Psoas muscle (tissue), 8 donors: Measurements from ENCODE around the gene GRIN2C. TPM values are rescaled to one million over a fixed set of nuclear protein-coding genes. Genes with fewer than 3 reads are reported as not detected.

ENCODE experiments used
- ATAC-seq, 4 donors: fragments of 200-7000 bp; cut with Tn5 transposase; one replicate each; pipeline ENCODE4 v1.9.1; 2020; ENCODE audit warnings: moderate library complexity in 3 of 4, mild to moderate bottlenecking in 2 of 4
- DNase-seq, 2 donors: peaks; one replicate each; pipeline ENCODE4 v3.0.0-alpha.2; 2020
- H3K27ac ChIP-seq: fragments of 200-600 bp; one replicate; pipeline ENCODE4 v1.8.0; 2022
- H3K27me3 ChIP-seq, 3 donors: fragments of 200-600 bp in 1 of 3; one replicate each; pipeline versions ENCODE4 v1.6.1 to v1.8.0; 2013 to 2022; ENCODE audit warnings: low read length in 2 of 3, mild to moderate bottlenecking in 2 of 3, moderate library complexity in 1 of 3; ENCODE audit not compliant: insufficient read depth in 3 of 3
- H3K36me3 ChIP-seq, 2 donors: fragments of 200-600 bp in 1 of 2; one replicate each; pipeline versions ENCODE4 v1.6.1 to v1.8.0; 2013 to 2022; ENCODE audit warnings: low read depth in 1 of 2, mild to moderate bottlenecking in 1 of 2, moderate library complexity in 1 of 2; ENCODE audit not compliant: insufficient read depth in 1 of 2
- H3K4me1 ChIP-seq: fragments of 200-600 bp; one replicate; pipeline ENCODE4 v1.8.0; 2022
- H3K4me3 ChIP-seq: fragments of 200-600 bp; one replicate; pipeline ENCODE4 v1.8.0; 2022; ENCODE audit warnings: mild to moderate bottlenecking
- H3K9me3 ChIP-seq: fragments of 200-600 bp; one replicate; pipeline ENCODE4 v1.8.0; 2022
- WGBS, 3 donors: extraction: QIAGEN DNeasy Blood & Tissue Kit; methylation state at CpG; one replicate each; pipeline versions ENCODE4 v1.1.6 to v1.1.7; 2013; 5-methylcytosine and 5-hydroxymethylcytosine counted together
- intact Hi-C, 2 donors: fragments of 100-400 bp; cut with DNase I; formaldehyde crosslinking; loops; one replicate each; pipeline versions ENCODE4 v1.11.0 to v1.14.2; 2022
- polyA plus RNA-seq, 3 donors: library from polyadenylated mRNA; stranded (reverse); fragments of 200-250 nt; gene quantifications; one replicate each; pipeline ENCODE4 v1.2.3, GENCODE V29; 2013
- total RNA-seq, 4 donors: library from RNA; stranded (reverse); fragmentation: NEBNext Ultra II Directional in 2 of 4; extraction: Animal tissue kit (Norgen Biotek cat#: 25700) in 2 of 4; gene quantifications; one replicate each; pipeline versions ENCODE4 v1.2.1 to v1.2.4, GENCODE V29; 2021 to 2023
- TF ChIP-seq, protein P1 (sequence below): fragments of 200-600 bp; IDR thresholded peaks from one replicate; pipeline ENCODE4 v1.8.0; 2022; ENCODE audit warnings: antibody characterized with exemption
- donor health status: healthy with polysubstance abuse.
- donor health status: DM: no; HTN: no; CAD: no; lungs with moderate emphysema.
- donor health status: Bipolar disorder and iron deficiency.
- donor health status: healthy.
- donor health status: DM: yes; HTN: yes; CAD: no.
- donor health status: DM: no; HTN: no; CAD: no.
- donor health status: DM: no; HTN: no; CAD: no.
- donor health status: DM: yes; HTN: yes; CAD: no.

Gene GRIN2C
- total and polyA plus RNA-seq, 7 donors: 0.06 to 0.74 (median 0.32) TPM

DNA sequence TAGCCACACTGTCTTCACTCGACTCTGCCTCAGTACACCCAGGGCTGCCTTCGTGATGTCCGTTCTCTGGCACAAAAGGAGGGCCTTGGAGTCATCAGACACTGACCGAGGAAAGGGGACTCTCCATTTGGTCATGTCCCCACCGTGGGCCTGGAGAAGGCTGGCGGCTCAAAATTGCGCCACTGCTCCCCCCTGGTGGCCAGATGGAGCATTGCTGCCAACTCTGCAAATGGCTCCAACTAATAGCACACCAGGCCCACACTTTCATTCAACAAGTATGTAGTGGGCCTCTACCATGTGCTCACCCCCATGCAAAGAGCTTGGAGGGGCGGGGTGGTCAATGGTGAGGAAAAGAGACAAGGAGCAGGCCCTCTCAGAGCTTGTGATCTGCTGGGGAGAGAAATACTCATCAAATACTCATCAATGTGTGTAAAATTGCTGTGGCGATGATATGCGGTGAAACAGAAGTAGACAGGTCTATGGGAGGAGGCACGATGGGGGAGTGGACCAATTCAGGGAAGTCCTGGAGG is 5.2 kb upstream of the GRIN2C start:
- intact Hi-C loops: loop anchor here in 1 of 2 donors (1.0 kb wide), 2 partner anchors 74 to 121 kb away; no protein-coding TSS in a partner anchor
- 20 to 24% (median 23%) methylated on average over 11 of the region's 11 CpGs for WGBS, 3 donors
- peaks cover 0 to 22% (median 17%) of the 10 kb centered on the region in 3 donors for H3K27me3 ChIP-seq
- ATAC-seq (peak; percentile 69 to 87 (median 76)), DNase-seq (peak; percentile 75 to 88)
- peaks cover 18% of the 10 kb centered on the region for H3K4me1 ChIP-seq
- H3K36me3 ChIP-seq: no peaks in the 10 kb centered on the region
- TF ChIP-seq, protein P1, sequence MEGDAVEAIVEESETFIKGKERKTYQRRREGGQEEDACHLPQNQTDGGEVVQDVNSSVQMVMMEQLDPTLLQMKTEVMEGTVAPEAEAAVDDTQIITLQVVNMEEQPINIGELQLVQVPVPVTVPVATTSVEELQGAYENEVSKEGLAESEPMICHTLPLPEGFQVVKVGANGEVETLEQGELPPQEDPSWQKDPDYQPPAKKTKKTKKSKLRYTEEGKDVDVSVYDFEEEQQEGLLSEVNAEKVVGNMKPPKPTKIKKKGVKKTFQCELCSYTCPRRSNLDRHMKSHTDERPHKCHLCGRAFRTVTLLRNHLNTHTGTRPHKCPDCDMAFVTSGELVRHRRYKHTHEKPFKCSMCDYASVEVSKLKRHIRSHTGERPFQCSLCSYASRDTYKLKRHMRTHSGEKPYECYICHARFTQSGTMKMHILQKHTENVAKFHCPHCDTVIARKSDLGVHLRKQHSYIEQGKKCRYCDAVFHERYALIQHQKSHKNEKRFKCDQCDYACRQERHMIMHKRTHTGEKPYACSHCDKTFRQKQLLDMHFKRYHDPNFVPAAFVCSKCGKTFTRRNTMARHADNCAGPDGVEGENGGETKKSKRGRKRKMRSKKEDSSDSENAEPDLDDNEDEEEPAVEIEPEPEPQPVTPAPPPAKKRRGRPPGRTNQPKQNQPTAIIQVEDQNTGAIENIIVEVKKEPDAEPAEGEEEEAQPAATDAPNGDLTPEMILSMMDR: peak; percentile 95
- no peak overlapping the region for H3K4me3 ChIP-seq
- no peaks in the 10 kb centered on the region for H3K9me3 ChIP-seq
- H3K27ac ChIP-seq: no peak overlapping the region

DNA sequence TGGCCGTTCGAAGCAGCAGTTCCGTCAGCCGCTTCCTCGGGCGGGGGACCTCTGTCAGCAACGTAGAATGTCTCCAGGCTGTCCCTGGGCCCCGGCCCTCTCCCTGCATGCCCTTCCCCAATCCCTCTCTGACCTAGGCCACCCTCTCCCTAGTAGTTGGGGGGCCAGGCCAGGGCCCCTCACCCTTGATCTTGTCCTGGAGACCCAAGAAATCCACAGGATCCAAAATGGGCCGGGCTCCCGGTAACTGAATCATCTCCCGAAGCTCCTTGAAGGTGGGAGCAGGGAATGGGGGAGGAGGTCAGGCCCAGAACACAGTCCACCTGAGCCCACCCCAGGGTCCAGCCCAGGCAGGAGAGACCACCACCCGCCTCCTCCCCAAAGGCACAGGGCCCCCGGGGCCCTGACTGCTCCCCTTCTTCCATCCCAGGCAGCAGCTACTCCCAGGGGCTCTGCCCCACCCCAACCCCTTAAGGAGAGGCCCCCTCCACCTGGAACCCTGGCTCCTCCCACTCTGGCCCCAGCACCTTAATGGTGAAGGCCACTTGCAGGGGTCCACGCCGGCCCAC is 4.7 kb upstream of the GRIN2C start:
- Histone ChIP-seq H3K4me1 (peaks cover 18% of the 10 kb centered on the region), H3K27ac (no peak overlapping the region), H3K4me3 (no peak overlapping the region), H3K27me3 (peaks cover 3 to 26% (median 19%) of the 10 kb centered on the region in 3 donors), H3K36me3 (no peaks in the 10 kb centered on the region), H3K9me3 (no peaks in the 10 kb centered on the region)
- intact Hi-C loops: loop anchor here in 1 of 2 donors (1.0 kb wide), 1 partner anchor 120 kb away; no protein-coding TSS in a partner anchor
- TF ChIP-seq, protein P1: no peak
- WGBS, 3 donors: 91 to 92% (median 92%) methylated on average over 15 of the region's 15 CpGs
- no peak for ATAC-seq
- DNase-seq: no peak

DNA sequence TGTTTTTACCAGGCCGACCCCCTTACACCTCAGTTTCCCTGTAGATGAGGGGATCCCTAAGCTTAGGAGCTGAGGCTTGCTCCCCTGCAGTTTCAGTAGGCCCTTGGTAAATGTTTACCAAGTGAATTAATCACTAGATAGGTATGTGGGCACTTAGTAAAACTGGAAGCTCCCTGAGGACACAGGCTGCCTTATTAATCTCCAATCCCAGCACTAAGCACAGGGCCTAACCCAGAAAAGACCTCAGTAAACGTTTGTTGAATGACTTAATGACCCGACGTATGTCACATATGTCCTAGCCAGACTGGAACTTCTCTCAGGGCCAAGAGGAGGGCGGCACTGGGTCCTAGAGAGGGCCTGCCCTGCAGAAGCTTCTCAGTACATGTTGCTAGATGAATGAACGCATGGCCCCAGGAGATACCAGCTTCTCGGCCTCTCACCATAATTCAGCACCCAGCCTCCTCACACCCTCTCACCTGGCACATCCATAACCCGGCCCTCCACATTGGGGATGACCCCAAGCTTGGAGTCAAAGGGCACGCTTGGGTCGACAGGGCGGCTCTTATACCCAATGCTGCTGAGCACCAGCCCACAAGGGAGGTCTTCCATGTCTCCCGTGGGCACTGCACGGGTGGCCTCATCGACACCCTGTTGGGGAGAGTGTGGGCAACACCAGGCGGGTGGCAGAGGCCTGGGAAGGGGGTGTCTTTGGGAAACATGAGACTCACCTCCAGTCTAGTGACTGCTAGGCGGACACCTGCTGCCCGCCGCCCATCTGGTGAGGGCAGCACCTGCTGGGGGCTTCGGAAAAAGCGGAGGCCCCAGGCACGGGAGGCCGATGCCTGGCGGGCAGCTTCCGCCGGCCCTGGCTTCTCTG is 4.0 kb upstream of the GRIN2C start:
- Histone ChIP-seq H3K36me3 (no peaks in the 10 kb centered on the region), H3K9me3 (no peaks in the 10 kb centered on the region), H3K27me3 (peaks cover 3 to 33% (median 23%) of the 10 kb centered on the region in 3 donors), H3K27ac (no peak overlapping the region), H3K4me1 (peaks cover 18% of the 10 kb centered on the region), H3K4me3 (no peak overlapping the region)
- WGBS, 3 donors: 85 to 88% (median 88%) methylated on average over 25 of the region's 25 CpGs
- DNase-seq (no peak), ATAC-seq (no peak)
- intact Hi-C loops: loop anchor here (1.0 to 2.0 kb wide), 3 partner anchors 73 to 121 kb away; no protein-coding TSS in a partner anchor
- TF ChIP-seq, protein P1: no peak

DNA sequence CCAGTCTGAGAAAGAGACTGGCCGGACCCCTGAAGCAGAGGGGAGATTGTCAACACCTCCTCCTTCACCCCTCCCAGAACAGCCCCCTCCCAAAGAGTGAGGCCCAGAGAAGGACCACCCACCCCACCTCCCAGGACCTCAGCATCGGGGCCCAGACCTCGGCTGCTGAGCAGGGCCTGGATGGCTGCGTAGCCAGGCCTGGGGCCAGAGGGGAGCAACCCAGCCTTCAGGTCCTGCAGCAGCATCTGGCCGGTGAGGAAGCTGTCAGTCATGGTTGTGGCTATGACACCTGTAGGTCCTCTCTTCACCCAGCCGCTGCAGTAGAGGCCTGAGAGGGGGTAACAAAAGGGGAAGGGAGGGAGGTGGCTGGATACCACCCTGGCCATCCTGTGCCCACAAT is 3.2 kb upstream of the GRIN2C start:
- no peak for DNase-seq
- no peaks in the 10 kb centered on the region for H3K36me3 ChIP-seq
- H3K27me3 ChIP-seq: peaks cover 3 to 37% (median 26%) of the 10 kb centered on the region in 3 donors
- intact Hi-C loops: loop anchor here in 1 of 2 donors (2.0 kb wide), 2 partner anchors 72 to 120 kb away; no protein-coding TSS in a partner anchor
- no peak overlapping the region for H3K4me3 ChIP-seq
- H3K27ac ChIP-seq: no peak overlapping the region
- no peak for ATAC-seq
- peaks cover 18% of the 10 kb centered on the region for H3K4me1 ChIP-seq
- no peaks in the 10 kb centered on the region for H3K9me3 ChIP-seq
- TF ChIP-seq, protein P1: no peak
- 83 to 89% (median 86%) methylated on average over 5 to 6 of the region's 6 CpGs for WGBS, 3 donors
